Measurements from ENCODE around the gene MYO18A.
A peak's percentile ranks its signal among the peaks of the same experiment; 100 is the strongest.

MYO18A gene

GRCh38 chr17:29189355-29189754, 9.2 kb upstream of the MYO18A start:
- Histone ChIP-seq H3K36me3 (ENCODE audit: insufficient read depth, low read length) (no peaks in the 10 kb centered on the region), H3K4me1 (ENCODE audit: insufficient read depth, low read length) (no peaks in the 10 kb centered on the region), H3K27ac (ENCODE audit: low read length) (no peak overlapping the region), H3K9me3 (ENCODE audit: insufficient read depth, low read length, severe bottlenecking) (no peaks in the 10 kb centered on the region), H3K4me2 (ENCODE audit: insufficient read depth, low read length) (no peak overlapping the region), H3K79me2 (ENCODE audit: insufficient read depth, low read length) (no peaks in the 10 kb centered on the region), H3K9ac (ENCODE audit: low read depth, low read length) (no peak overlapping the region), H3K4me3 (ENCODE audit: low read depth in 1 of 2, low read length in 2 of 2) (no peak overlapping the region), H2AFZ (ENCODE audit: low read depth, low read length) (no peak overlapping the region), H4K20me1 (ENCODE audit: insufficient read depth, low read length) (no peaks in the 10 kb centered on the region), H3K27me3 (ENCODE audit: insufficient read depth, low read length, poor library complexity) (peaks cover 12% of the 10 kb centered on the region)
- no peak for ATAC-seq (ENCODE audit: insufficient read depth, low read depth)
- TF ChIP-seq EZH2 (IDR thresholded peaks at IDR 0.05; ENCODE audit: borderline replicate concordance, low read depth, low read length, severe bottlenecking), result no peak
- TF ChIP-seq, protein P1, sequence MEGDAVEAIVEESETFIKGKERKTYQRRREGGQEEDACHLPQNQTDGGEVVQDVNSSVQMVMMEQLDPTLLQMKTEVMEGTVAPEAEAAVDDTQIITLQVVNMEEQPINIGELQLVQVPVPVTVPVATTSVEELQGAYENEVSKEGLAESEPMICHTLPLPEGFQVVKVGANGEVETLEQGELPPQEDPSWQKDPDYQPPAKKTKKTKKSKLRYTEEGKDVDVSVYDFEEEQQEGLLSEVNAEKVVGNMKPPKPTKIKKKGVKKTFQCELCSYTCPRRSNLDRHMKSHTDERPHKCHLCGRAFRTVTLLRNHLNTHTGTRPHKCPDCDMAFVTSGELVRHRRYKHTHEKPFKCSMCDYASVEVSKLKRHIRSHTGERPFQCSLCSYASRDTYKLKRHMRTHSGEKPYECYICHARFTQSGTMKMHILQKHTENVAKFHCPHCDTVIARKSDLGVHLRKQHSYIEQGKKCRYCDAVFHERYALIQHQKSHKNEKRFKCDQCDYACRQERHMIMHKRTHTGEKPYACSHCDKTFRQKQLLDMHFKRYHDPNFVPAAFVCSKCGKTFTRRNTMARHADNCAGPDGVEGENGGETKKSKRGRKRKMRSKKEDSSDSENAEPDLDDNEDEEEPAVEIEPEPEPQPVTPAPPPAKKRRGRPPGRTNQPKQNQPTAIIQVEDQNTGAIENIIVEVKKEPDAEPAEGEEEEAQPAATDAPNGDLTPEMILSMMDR (IDR thresholded peaks at IDR 0.05; ENCODE audit: borderline replicate concordance, extremely low read depth, low read length, poor library complexity, severe bottlenecking), result no peak
- no peak for DNase-seq

- Histone ChIP-seq H4K20me1 (ENCODE audit: insufficient read depth, low read length) (no peaks in the 10 kb centered on the region; the same call in 1 of the 2 replicates), H3K27ac (ENCODE audit: low read length) (no peak overlapping the region), H3K9ac (ENCODE audit: low read depth, low read length) (no peak overlapping the region), H3K4me1 (ENCODE audit: insufficient read depth, low read length) (peaks cover 21% of the 10 kb centered on the region), H3K4me2 (ENCODE audit: insufficient read depth, low read length) (no peak overlapping the region), H2AFZ (ENCODE audit: low read depth, low read length) (no peak overlapping the region; the same call in 1 of the 2 replicates), H3K36me3 (ENCODE audit: insufficient read depth, low read length) (no peaks in the 10 kb centered on the region), H3K9me3 (ENCODE audit: insufficient read depth, low read length, severe bottlenecking) (no peaks in the 10 kb centered on the region), H3K27me3 (ENCODE audit: insufficient read depth, low read length, poor library complexity) (no peaks in the 10 kb centered on the region), H3K79me2 (ENCODE audit: insufficient read depth, low read length) (no peaks in the 10 kb centered on the region; the same call in 1 of the 2 replicates), H3K4me3 (ENCODE audit: low read depth in 1 of 2, low read length in 2 of 2) (no peak overlapping the region)
- TF ChIP-seq EZH2 (IDR thresholded peaks at IDR 0.05; ENCODE audit: borderline replicate concordance, low read depth, low read length, severe bottlenecking), result no peak
- TF ChIP-seq, protein P1 (IDR thresholded peaks at IDR 0.05; ENCODE audit: borderline replicate concordance, extremely low read depth, low read length, poor library complexity, severe bottlenecking), result no peak
- ATAC-seq (ENCODE audit: insufficient read depth, low read depth) (no peak), DNase-seq (no peak)
These were observed 1.0 kb upstream of the MYO18A start for GRCh38 chr17:29181226-29181625.

DNA sequence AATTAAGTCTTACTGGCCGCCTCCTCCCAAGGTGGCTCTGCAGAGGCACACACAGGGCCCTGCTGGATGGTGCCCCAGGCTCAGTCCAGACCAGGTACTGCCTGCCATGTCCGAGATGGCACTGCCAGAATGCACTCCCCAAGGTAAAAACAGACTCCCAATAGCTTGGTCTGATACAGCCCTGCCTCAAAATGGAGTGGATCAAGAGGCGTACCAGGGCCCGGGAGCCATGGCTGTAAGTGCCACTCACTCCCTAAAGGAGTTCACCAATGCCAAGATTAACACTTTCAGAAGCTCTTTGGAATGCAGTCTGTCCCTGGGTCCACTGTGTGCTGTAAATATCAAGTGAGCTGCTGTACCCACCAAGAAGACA, 576 bp upstream of the MYO18A start:
- ATAC-seq (ENCODE audit: insufficient read depth, low read depth), result no peak
- no peaks in the 10 kb centered on the region; the same call in 1 of the 2 replicates for H3K79me2 ChIP-seq (ENCODE audit: insufficient read depth, low read length)
- peak overlapping the region in 1 of 2 experiments; percentile 61; a peak in 2 of 4 replicates for H3K4me3 ChIP-seq (ENCODE audit: low read depth in 1 of 2, low read length in 2 of 2)
- H3K4me1 ChIP-seq (ENCODE audit: insufficient read depth, low read length), result peaks cover 21% of the 10 kb centered on the region
- H3K4me2 ChIP-seq (ENCODE audit: insufficient read depth, low read length), result peak overlapping the region; percentile 67
- DNase-seq, result no peak
- no peak overlapping the region for H3K27ac ChIP-seq (ENCODE audit: low read length)
- peak overlapping the region; percentile 48 for H3K9ac ChIP-seq (ENCODE audit: low read depth, low read length)
- no peaks in the 10 kb centered on the region for H3K36me3 ChIP-seq (ENCODE audit: insufficient read depth, low read length)
- TF ChIP-seq EZH2 (IDR thresholded peaks at IDR 0.05; ENCODE audit: borderline replicate concordance, low read depth, low read length, severe bottlenecking), result no peak
- TF ChIP-seq, protein P1 (IDR thresholded peaks at IDR 0.05; ENCODE audit: borderline replicate concordance, extremely low read depth, low read length, poor library complexity, severe bottlenecking), result no peak
- no peaks in the 10 kb centered on the region for H3K9me3 ChIP-seq (ENCODE audit: insufficient read depth, low read length, severe bottlenecking)
- no peaks in the 10 kb centered on the region for H3K27me3 ChIP-seq (ENCODE audit: insufficient read depth, low read length, poor library complexity)
- H2AFZ ChIP-seq (ENCODE audit: low read depth, low read length), result peak overlapping the region; percentile 86
- H4K20me1 ChIP-seq (ENCODE audit: insufficient read depth, low read length), result no peaks in the 10 kb centered on the region; the same call in 1 of the 2 replicates

All from DND-41 (cell line).